SK-N-SH (cell line): ENCODE data around the gene CCDC57.

ENCODE experiments used
- POLR2AphosphoS5 ChIP-seq: IDR thresholded peaks from 2 replicates; pipeline ENCODE4 v1.6.1; 2012; ENCODE audit warnings: low read depth, low read length
- TF ChIP-seq, protein P1 (sequence below): fragments of 200-600 bp; sonication (generic); IDR thresholded peaks from 2 replicates; pipeline ENCODE4 v1.6.1; 2017; ENCODE audit warnings: antibody characterized with exemption, mild to moderate bottlenecking, moderate library complexity

DNA sequence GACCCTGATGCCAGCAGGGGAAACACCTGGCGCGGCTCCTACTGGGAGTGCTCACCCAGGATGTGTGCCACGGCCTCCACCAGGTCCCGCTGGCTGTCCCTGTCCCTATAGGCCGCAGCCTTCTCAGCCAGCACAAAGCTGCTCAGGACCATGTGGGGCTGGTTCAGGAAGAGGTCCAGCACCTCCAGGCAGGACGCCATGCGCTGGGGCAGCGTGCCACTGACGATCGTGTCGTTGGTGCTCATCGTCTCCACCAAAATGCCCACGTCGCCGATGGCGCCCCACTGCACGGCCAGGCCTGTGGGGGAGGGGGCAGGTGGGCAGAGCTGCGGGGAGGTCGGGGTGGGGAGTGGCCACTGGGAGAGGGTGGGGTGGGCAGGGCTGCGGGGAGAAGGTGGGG is 131.1 kb downstream of the CCDC57 start:
- TF ChIP-seq, protein P1, sequence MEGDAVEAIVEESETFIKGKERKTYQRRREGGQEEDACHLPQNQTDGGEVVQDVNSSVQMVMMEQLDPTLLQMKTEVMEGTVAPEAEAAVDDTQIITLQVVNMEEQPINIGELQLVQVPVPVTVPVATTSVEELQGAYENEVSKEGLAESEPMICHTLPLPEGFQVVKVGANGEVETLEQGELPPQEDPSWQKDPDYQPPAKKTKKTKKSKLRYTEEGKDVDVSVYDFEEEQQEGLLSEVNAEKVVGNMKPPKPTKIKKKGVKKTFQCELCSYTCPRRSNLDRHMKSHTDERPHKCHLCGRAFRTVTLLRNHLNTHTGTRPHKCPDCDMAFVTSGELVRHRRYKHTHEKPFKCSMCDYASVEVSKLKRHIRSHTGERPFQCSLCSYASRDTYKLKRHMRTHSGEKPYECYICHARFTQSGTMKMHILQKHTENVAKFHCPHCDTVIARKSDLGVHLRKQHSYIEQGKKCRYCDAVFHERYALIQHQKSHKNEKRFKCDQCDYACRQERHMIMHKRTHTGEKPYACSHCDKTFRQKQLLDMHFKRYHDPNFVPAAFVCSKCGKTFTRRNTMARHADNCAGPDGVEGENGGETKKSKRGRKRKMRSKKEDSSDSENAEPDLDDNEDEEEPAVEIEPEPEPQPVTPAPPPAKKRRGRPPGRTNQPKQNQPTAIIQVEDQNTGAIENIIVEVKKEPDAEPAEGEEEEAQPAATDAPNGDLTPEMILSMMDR = no peak
- no peak for TF ChIP-seq POLR2AphosphoS5
